ENCODE data around the gene UBE3B.

DNA sequence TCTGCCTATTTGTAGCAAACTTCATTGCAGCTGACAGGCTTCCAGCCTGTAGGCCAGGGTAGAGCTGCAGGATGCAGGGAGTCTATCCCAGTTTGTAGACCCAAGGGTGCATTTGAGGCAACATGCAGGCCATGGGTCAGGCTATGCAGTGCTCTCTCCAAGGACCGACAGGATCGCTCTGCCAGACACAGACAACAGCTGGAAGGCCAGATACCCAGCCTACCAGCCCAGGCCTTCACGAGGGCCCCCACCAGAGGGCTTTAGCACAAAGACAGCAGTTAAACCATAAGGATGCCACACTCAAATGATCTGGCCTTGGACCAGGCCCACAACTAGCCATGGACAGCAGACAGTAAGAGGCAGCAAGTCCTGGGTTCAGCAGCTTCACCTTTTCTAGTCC, 10.6 kb upstream of the UBE3B start:
- TF ChIP-seq, protein P1, sequence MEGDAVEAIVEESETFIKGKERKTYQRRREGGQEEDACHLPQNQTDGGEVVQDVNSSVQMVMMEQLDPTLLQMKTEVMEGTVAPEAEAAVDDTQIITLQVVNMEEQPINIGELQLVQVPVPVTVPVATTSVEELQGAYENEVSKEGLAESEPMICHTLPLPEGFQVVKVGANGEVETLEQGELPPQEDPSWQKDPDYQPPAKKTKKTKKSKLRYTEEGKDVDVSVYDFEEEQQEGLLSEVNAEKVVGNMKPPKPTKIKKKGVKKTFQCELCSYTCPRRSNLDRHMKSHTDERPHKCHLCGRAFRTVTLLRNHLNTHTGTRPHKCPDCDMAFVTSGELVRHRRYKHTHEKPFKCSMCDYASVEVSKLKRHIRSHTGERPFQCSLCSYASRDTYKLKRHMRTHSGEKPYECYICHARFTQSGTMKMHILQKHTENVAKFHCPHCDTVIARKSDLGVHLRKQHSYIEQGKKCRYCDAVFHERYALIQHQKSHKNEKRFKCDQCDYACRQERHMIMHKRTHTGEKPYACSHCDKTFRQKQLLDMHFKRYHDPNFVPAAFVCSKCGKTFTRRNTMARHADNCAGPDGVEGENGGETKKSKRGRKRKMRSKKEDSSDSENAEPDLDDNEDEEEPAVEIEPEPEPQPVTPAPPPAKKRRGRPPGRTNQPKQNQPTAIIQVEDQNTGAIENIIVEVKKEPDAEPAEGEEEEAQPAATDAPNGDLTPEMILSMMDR (conservative IDR thresholded peaks at IDR 0.05; ENCODE audit: low read length) = no peak
- no peak for TF ChIP-seq EZH2phosphoT487 (IDR thresholded peaks at IDR 0.05; ENCODE audit: borderline replicate concordance)
